ENCODE results near the gene LANCL1.

LANCL1 gene

GRCh38 chr2:210387074-210387473 is 89.5 kb downstream of the LANCL1 start:
- no peak for DNase-seq
